ENCODE results near the gene NDUFB6.
A peak's percentile ranks its signal among the peaks of the same experiment; 100 is the strongest.
"Not testable (repeated sequence)": the region's sequence is repeated elsewhere in the genome, so short reads cannot be mapped to it uniquely, and the experiment has no call there.

Gene NDUFB6

DNA sequence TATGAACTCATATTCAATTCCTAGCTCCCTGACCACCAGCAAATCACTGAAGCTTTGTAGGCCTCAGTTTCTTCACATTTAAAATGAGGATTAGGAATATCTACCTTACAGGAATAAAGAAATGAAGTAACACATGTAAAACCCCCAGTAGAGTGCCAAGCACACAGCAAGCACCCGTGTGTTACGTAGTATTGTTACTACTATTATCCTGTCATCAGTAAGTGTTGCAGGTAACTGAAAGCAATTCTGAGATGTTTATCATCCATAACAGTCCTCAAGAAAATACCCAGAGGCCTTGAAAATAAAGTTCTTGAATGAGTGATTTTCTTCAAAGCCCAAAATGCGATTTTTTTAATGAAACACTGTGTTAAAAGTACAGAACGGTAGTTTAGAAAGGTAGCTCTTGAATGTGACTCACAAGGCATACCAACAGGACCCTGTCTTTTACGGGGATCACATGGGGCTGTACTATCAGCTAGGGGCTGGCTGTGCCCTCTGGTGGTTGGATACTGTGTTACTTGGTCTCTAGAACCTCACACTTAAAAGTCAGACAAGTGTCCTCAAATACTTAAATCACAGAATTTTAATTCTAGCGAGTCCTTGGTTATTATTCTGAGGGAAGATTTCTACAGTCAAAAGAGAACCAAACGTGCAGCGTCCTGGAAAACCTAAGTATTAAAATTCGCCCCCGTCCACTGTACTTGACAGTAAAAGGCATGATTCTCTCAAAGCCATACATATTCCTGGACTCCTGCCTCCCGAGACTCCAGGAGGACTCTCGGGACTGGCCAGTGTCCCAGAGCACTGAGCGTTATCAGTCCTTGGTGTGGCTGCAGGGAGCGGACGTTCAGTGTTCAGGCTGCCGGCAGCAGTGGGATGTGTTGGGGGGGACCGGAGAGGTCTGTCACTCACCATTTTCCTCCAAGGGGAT, 725 bp downstream of the NDUFB6 start:
- peak; percentile 47 to 63 for DNase-seq (ENCODE audit: low read depth in 2 of 2)

GRCh38 chr9:32570262-32570661, 2.7 kb downstream of the NDUFB6 start:
- DNase-seq (ENCODE audit: low read depth in 2 of 2) = no peak

GRCh38 chr9:32566770-32567169, 6.2 kb downstream of the NDUFB6 start:
- DNase-seq (ENCODE audit: low read depth in 2 of 2) = no peak

GRCh38 chr9:32565967-32566366, 7.0 kb downstream of the NDUFB6 start:
- DNase-seq (ENCODE audit: low read depth in 2 of 2) = no peak

DNA sequence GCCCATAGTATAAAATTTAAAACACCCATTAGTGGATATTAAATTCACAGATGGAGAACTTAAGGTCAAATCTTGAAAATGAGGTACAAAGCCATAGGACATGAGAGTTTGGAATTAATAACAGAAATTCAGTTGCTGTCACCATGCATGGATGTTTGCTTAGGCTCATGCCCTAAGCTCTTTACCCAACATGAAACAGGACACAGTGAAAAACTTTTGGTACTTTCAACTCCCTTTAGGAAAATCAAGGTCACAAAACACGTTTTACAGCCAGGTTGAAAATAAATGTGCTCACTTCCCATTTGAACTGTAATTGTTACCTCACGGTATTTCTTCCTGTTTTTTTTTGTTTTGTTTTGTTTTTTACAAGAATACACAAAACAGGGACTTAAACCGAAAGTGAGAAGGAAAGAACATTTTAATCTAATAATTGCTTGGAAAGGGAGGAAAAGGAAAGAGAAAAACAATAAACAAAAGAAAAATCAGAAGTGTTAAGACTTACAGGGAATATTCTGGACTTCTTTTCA, 14.5 kb downstream of the NDUFB6 start:
- DNase-seq (ENCODE audit: low read depth in 2 of 2) = no peak

DNA sequence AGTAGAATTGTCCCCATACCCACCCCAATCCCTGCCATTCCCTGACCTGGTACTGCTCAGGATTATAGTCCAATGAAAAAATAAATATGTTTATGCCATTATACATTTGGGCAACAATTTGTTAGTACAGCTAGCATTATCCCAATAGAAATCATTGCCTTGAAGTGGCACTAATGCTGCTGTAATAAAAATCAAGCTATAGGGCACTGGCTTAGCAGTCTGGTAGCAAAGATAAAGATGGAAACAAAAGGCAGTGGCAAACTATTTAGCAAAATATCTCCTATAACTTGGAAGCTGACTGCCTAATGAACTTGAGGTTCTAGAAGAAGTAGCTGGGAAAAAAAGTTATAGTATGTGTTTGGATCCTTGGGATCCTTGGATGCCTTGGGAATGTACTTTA, 18.4 kb downstream of the NDUFB6 start:
- no peak for DNase-seq (ENCODE audit: low read depth in 2 of 2)

- no peak for DNase-seq (ENCODE audit: low read depth in 2 of 2)
These were observed 18.9 kb downstream of the NDUFB6 start for GRCh38 chr9:32554107-32554506.

GRCh38 chr9:32552172-32552872, 20.6 kb downstream of the NDUFB6 start, which contains the start of the genes SMIM27 and TOPORS:
TSS of gene SMIM27 (plus strand) at chr9:32552327. CDS start at chr9:32552435, 108 bp downstream.
TSS of gene TOPORS (minus strand) at chr9:32552586. CDS start at chr9:32552436, 150 bp downstream.
- DNase-seq (ENCODE audit: low read depth in 2 of 2) = peak; percentile 85 to 87

DNA sequence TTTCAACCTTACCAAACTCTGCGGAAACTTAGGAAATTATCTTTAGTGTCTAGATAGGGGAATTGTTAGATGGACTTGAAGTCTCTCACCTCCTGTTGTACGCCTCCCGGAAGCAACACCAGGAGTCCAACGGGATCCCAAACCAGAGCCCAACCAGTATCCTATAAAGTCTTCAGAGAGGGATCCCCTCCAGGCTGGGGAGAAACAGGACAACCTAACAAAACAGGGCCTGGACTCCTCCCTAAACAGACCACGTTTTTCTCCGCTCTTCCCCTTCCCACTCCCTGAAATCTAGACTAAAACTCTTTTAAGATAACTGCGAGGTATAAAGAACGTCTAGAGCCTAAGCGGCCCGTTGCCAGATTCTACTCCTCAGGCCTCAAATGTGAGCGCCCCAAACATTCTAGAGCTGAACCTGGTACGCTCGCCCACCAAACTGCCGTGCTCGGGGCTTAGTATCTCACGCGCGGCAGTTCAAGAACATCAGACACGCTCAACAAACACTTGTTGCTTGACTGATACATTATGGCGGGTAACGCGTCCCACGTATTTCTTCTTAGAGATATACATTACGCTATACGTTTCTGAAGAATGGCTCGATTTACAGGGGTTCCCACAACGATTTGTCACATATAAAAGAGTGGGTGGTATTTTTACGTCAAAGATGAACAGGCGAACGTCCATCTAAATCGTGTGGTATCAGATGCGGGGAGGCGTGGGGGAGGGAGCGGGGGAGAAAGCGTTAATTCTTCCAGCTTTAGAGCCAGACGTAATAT, 21.5 kb downstream of the NDUFB6 start:
- peak in 1 of 2 donors; percentile 25 for DNase-seq (ENCODE audit: low read depth in 2 of 2)

DNA sequence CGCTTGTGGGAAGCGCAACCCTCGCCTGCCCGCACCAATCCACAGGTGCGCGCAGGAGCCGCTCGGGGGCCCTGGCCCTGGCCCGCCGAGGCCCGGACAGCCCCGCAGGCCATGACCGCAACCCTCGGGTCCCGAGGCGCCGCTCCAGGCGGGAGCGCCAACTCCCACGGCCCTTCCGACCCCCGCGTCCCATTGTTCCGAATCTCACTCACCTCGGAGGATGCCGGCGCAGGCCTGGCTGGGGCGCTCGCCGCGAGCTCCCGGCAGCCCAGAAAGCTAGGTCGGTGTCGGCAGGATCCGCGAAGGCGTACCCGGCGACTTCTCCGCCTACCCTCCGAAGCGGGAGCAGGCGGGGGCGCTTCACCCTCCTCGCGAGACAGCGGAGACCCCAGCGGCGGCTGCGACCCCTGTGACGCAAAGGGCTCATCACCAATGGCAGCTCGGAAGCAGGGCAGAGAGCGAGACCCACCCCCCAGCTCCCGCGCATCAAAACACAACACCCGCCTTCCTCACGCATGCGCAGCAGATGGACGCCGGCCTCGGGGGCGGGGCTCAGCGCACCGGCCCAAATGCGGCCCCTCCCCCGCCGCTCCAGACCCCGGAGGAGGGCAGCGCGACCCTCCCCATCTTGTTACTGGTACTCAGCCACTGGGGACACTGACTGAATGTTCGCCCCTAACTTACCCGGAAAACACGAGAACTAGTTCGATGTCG, 22.2 kb downstream of the NDUFB6 start:
- peak; percentile 85 to 87 for DNase-seq (ENCODE audit: low read depth in 2 of 2)

GRCh38 chr9:32550150-32550561, 22.8 kb downstream of the NDUFB6 start:
- no peak for DNase-seq (ENCODE audit: low read depth in 2 of 2)

- not testable (repeated sequence) for DNase-seq (ENCODE audit: low read depth in 2 of 2)
These were observed 24.7 kb downstream of the NDUFB6 start for GRCh38 chr9:32548213-32548612.

DNA sequence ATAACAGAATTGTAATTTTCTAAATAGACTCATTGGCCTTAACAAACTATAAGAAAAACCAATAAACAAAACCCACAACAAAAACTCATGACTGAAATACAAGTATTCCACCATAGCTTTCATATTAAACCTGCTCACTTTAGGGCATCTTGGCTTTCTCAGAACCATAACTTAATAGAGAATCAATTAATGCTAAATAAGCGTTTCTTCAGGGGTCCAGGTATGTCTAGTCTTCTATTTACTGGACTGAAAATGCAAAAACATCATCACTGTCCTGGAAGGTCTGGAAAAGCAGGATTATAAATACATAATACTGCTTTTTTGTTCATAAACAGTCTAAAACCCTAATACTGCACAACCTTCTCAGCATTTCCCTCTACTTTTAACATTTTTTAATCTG, 27.1 kb downstream of the NDUFB6 start:
- DNase-seq (ENCODE audit: low read depth in 2 of 2) = no peak

- no peak for DNase-seq (ENCODE audit: low read depth in 2 of 2)
These were observed 29.9 kb downstream of the NDUFB6 start for GRCh38 chr9:32543047-32543446.

DNA sequence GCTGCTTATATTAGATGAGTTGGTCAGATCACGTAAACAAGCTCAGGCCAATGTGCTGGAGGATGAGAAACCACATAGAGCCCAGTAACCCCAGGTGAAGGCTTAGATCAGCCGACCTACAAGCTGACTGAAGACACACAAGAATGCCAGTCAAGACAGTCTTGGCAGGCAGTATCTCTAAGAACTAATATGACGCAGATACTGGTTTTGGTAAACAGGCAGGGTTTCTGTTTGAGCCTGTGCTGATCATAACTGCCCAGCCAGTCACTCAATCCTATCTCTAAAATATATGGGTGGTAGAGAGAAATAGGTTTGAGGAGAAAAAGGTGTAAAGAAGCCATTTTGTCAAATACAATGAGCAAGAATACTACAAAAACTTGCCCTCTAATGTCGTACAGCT, 39.1 kb downstream of the NDUFB6 start:
- no peak for DNase-seq (ENCODE audit: low read depth in 2 of 2)

GRCh38 chr9:32533336-32533735, 39.6 kb downstream of the NDUFB6 start:
- no peak for DNase-seq (ENCODE audit: low read depth in 2 of 2)

GRCh38 chr9:32526707-32527048, 46.3 kb downstream of the NDUFB6 start:
- DNase-seq (ENCODE audit: low read depth in 2 of 2) = no peak

DNA sequence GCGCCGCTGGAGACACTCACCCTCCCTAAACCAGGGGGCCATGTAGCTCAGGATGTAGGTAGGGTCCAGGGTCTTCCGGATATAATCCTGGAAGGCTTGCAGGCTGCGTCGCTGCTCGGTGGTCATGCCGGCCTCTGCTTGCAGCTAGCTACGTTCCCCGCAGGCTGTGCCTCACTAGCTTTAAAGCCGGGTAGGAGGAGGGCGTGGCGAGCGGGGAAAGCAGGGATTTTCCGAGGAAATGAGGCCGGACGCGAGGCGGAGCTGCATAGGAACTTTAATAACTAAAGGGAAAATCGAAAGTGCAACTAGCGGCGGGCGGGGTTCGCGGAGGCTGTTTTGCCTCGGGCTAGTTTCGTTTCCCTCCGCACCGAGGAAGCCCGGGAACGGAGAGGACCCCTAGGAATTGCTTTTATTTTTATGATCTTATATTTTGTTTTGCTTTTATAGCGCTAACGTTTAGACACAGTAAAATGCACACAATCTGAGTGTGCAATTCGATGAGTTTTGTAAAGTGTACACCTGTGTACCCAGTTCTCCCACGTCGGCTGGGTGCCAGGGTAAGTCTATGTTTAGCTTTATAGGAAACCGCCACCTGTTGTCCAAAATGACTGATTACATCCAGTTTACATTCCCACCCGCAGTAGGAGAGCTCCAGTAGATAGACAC, 46.8 kb downstream of the NDUFB6 start, which contains the start of gene RIGI:
Gene RIGI, minus strand, starts transcription at position 156 of the 666 bp plus-strand sequence. Its CDS starts 30 bp downstream, at position 126.
- DNase-seq (ENCODE audit: low read depth in 2 of 2) = peak; percentile 52 to 63

- no peak for DNase-seq (ENCODE audit: low read depth in 2 of 2)
These were observed 47.3 kb downstream of the NDUFB6 start for GRCh38 chr9:32525709-32526030.

- DNase-seq (ENCODE audit: low read depth in 2 of 2) = no peak
These were observed 47.9 kb downstream of the NDUFB6 start for GRCh38 chr9:32524892-32525708.

Measured in stimulated activated CD8-positive, alpha-beta memory T cell treated with anti-CD3 and anti-CD28 coated beads, Interleukin-15, amount 100 ng/mL, for 48 hours (primary cell).